Activated naive CD4-positive, alpha-beta T cell treated with anti-CD3 and anti-CD28 coated beads, Interleukin-2, amount 50 U/mL, for 24 hours (primary cell): ENCODE results near the gene EIF2D.

Experiments
- H3K27ac Mint-ChIP-seq: one replicate; pipeline ENCODE4 v1.8.0; 2021; ENCODE audit warnings: mild to moderate bottlenecking, mixed read lengths
- H3K27me3 Mint-ChIP-seq: one replicate; pipeline ENCODE4 v1.8.0; 2021; ENCODE audit warnings: mixed read lengths
- H3K36me3 Mint-ChIP-seq: one replicate; pipeline ENCODE4 v1.8.0; 2021; ENCODE audit warnings: mixed read lengths
- H3K4me1 Mint-ChIP-seq: one replicate; pipeline ENCODE4 v1.8.0; 2021; ENCODE audit warnings: mixed read lengths
- H3K4me3 Mint-ChIP-seq: one replicate; pipeline ENCODE4 v1.8.0; 2021; ENCODE audit warnings: mild to moderate bottlenecking, mixed read lengths
- H3K9me3 Mint-ChIP-seq: one replicate; pipeline ENCODE4 v1.8.0; 2021; ENCODE audit warnings: mixed read lengths

EIF2D gene

DNA sequence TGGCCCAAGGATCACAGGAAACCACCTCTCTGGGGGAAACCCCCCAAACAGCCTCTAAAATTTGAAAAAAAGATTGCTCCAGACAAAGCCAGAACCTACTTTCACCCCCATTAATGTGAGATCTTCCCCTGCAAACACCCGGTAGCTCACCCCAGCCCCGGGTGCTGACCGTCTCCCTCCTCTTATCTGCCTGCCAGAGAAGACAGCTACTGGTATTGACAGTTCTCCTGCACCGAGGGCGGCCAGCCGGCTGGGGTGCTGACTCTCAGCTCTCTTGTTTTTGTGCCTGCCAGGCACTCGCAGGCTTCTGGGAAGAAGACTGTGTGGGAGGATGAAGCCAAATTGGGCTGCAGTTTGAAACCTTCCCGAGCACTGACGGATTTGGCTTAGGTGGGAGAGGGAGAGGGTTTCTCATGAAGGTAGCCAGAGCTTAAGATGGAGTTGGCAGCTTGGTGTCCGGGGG lies 56.8 kb downstream of the EIF2D start:
- Mint-ChIP-seq H3K27ac (peak overlapping the region; percentile 96), H3K4me1 (peaks cover 65% of the 10 kb centered on the region), H3K36me3 (peaks cover 6% of the 10 kb centered on the region), H3K9me3 (no peaks in the 10 kb centered on the region), H3K27me3 (no peaks in the 10 kb centered on the region), H3K4me3 (peak overlapping the region; percentile 99)

DNA sequence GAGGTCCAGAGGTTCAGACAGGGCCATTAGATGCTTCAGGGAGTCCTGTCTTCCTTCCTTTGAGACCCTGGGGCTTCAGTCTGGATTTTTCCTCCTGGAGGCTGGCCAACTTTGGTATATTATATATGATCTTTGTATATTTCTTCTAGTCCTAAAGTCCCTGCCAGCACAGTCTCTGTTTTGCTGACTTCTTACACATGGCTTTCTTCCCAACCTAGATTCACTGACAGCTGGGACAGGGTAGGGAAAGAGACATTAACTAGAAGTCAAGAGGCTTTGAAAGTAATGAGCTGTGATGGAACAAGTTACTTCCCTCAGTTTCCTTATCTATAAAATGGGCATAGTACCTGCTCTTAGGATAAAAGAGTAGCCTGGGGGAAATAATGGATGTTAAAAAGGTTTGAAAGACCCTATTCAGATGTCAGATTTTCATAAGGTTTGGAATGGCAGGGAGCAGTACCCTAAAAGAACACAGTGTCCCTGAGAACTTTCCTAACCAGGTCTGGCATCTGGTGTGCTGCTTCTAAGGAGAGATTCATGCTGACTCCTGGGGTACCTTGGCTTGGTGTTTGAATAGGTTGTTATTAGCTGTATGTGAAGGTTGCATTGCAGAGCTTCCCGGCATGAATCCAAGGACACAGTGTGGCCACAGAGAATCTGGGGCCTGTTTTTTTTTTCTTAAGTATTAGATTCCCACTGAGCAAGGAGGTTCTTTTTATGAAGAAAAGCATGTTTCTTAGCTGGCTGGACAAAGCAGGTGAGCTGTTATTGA lies 57.4 kb downstream of the EIF2D start:
- H3K27ac Mint-ChIP-seq = peak overlapping the region; percentile 96
- peak overlapping the region; percentile 99 for H3K4me3 Mint-ChIP-seq
- no peaks in the 10 kb centered on the region for H3K9me3 Mint-ChIP-seq
- H3K4me1 Mint-ChIP-seq = peaks cover 65% of the 10 kb centered on the region
- H3K36me3 Mint-ChIP-seq = peaks cover 5% of the 10 kb centered on the region
- H3K27me3 Mint-ChIP-seq = no peaks in the 10 kb centered on the region

DNA sequence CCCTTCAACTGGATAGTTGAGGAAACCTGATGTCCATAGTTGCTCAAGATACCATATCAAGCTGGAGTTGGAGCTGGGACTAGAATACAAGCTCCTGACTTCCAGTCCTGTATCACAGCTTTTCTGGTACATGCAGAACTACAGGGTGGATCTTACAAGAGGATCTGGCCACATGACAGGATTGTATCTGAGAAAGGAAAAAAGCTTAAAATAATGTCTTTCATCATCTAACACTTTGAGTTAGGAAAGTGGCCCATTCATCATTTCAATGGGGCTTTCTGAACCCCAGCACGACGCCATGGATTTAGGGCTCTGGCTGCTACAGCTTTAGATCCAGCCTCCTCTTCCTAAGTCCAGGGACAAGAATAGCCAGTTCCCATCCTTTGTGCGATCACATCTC lies 58.1 kb downstream of the EIF2D start:
- H3K9me3 Mint-ChIP-seq = no peaks in the 10 kb centered on the region
- peak overlapping the region; percentile 96 for H3K27ac Mint-ChIP-seq
- H3K27me3 Mint-ChIP-seq = no peaks in the 10 kb centered on the region
- H3K36me3 Mint-ChIP-seq = peaks cover 5% of the 10 kb centered on the region
- peaks cover 61% of the 10 kb centered on the region for H3K4me1 Mint-ChIP-seq
- peak overlapping the region; percentile 30 for H3K4me3 Mint-ChIP-seq

DNA sequence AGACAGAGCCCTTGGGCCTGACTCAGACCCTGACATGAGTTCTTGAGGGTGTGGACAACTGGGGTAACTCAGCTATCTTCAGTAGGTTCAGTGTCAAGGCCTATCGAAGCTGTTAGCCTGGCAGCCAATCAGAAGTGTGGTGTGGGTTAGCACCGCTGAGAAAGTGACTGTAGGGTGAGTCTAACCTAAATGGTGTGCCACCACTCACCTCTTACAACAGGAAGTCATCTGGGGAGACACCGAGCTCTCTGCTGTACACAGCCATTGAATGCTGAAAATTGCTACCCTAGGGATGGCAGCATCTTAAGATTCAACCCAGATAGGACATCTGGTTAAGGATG lies 60.3 kb downstream of the EIF2D start:
- peak overlapping the region; percentile 83 for H3K4me3 Mint-ChIP-seq
- H3K9me3 Mint-ChIP-seq = no peaks in the 10 kb centered on the region
- peaks cover 66% of the 10 kb centered on the region for H3K4me1 Mint-ChIP-seq
- no peaks in the 10 kb centered on the region for H3K27me3 Mint-ChIP-seq
- no peaks in the 10 kb centered on the region for H3K36me3 Mint-ChIP-seq
- peak overlapping the region; percentile 96 for H3K27ac Mint-ChIP-seq

DNA sequence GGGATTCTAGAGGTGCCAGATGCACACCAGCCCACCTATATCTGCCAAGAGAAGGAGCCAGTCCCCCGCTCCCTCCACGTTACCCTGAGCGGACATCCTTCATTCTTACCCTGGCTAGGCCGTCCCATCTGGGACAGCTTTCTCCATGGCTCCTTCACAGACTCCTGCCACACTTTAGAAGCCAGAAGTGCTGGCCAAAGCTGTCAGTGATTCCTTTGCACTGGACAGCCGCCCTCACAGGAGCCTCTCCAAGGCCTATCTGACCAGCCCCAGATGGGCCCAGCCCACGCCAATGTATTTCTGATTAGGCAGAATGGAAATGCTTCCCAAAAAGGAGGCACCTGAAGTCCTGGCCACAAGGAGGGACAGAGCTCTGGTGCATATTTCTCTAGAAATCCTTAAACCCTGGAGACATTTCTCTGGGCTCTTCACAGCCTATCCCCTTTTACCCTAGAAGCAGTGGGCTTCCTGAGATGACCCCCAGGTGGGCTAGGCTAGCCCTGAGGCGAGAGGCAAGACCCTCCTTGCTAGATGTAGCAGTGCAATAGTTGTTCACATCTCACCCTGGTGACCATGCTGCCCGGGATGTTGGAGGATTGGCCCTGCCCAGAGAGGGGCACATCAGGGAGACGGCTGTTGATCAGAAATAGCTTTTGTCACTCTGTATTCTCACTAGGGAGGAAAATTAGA lies 60.8 kb downstream of the EIF2D start:
- Mint-ChIP-seq H3K4me1 (peaks cover 64% of the 10 kb centered on the region), H3K27ac (peak overlapping the region; percentile 96), H3K9me3 (no peaks in the 10 kb centered on the region), H3K4me3 (no peak overlapping the region), H3K27me3 (no peaks in the 10 kb centered on the region), H3K36me3 (no peaks in the 10 kb centered on the region)

DNA sequence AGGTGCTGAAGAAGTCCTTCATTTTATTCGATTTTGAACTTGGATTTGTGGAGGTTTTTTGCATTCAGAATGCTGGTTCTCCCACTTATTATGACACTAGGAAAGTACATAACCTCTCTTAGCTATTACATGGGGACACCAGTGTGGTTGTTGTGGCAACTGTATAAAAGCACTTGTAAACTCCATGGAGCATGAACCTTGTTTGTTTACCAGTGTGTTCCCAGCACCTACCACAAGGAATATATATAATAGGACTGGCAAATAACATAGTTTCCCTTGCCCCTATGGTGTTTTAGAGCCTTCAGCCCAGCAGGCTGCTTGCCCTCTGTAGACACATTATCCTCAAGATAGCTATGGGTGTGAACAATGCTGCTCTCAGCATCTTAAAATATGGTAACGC lies 61.8 kb downstream of the EIF2D start:
- Mint-ChIP-seq H3K4me3 (no peak overlapping the region), H3K9me3 (no peaks in the 10 kb centered on the region), H3K4me1 (peaks cover 61% of the 10 kb centered on the region), H3K36me3 (no peaks in the 10 kb centered on the region), H3K27me3 (no peaks in the 10 kb centered on the region), H3K27ac (no peak overlapping the region)

DNA sequence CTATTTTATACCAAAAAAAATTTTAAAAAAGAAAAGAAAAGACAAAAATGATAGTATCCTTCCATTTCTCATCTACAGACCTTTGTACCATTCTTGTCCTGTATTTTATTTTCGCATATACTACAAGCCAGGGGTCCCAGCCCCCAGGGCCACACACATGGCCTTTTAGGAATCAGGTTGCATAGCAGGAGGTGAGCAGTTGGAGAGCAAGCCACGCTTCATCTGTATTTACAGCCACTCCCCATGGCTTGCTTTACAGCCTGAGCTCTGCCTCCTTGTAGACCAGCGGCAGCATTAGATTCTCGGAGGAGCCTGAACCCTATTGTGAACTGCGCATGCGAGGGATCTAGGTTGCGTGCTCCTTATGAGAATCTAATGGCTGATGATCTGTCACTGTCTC lies 65.2 kb downstream of the EIF2D start:
- Mint-ChIP-seq H3K36me3 (no peaks in the 10 kb centered on the region), H3K27me3 (no peaks in the 10 kb centered on the region), H3K9me3 (no peaks in the 10 kb centered on the region), H3K27ac (no peak overlapping the region), H3K4me3 (no peak overlapping the region), H3K4me1 (peaks cover 37% of the 10 kb centered on the region)

DNA sequence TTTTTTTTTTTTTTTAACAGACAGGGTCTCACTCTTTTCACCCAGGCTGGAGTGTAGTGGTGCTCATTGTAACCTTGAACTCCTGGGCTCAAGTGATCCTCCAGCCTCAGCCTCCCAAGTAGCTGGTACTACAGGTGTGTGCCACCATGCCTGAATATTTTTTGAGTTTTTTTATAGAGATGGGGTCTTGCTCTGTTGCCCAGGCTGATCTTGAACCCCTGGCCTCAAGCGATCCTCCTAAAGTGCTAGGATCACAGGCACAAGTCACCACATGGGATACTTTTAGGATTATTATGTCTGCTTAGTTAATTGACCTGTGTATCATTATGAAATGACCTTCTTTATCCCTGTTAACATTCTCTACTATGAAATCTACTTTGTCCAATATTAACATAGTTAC lies 66.9 kb downstream of the EIF2D start:
- Mint-ChIP-seq H3K27ac (peak overlapping the region; percentile 38), H3K4me3 (no peak overlapping the region), H3K9me3 (no peaks in the 10 kb centered on the region), H3K27me3 (no peaks in the 10 kb centered on the region), H3K36me3 (no peaks in the 10 kb centered on the region), H3K4me1 (peaks cover 27% of the 10 kb centered on the region)

DNA sequence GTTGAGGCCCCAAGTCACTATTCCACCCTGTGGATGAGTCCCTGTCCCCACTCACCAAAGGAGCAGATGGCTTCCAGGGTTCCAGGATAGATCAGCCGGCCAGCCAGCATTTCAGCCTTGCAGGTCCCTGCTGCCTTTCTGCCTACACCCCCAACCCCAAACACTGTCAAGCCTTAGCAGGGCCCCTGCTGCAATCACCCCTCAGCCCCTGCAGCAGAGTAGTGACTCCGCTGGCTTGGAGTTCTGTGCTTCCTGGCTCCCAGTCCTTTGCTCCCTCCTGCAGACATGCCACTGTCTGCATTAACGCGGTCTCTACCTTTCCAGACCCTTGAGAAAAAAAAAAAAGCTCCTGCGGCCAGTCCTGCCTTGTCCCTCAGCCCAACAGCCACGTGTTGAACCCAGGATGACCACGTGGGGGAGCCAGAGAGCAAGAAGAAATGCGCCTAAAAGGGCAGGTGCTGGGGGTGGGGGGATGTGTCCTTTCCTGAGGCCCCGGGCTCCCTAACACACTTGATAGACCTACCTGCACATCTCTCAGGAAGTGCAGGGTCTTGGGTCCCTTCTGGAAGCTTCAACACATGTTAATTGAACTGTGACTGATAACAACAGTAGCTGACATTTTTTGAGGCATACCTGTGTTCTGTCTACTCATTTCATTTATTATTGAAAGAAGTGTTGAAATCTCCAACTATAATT lies 67.6 kb downstream of the EIF2D start:
- Mint-ChIP-seq H3K4me3 (no peak overlapping the region), H3K27me3 (no peaks in the 10 kb centered on the region), H3K9me3 (no peaks in the 10 kb centered on the region), H3K36me3 (no peaks in the 10 kb centered on the region), H3K27ac (peak overlapping the region; percentile 55), H3K4me1 (peaks cover 22% of the 10 kb centered on the region)
